Breast epithelium (tissue), 4 donors: ENCODE data around the gene FAM32A. TPM values are rescaled to one million over a fixed set of nuclear protein-coding genes. Genes with fewer than 3 reads are reported as not detected.

Experiments used
- DNase-seq, 2 donors: peaks; one replicate each; pipeline ENCODE4 v3.0.0-alpha.2; 2019; ENCODE audit warnings: low spot score in 2 of 2
- H3K27ac ChIP-seq, 2 donors: fragments of 200-600 bp; sonication (generic) in 1 of 2; one replicate each; pipeline ENCODE4 v1.5.1; 2016 to 2019; ENCODE audit warnings: mild to moderate bottlenecking in 1 of 2
- H3K27me3 ChIP-seq, 2 donors: fragments of 200-600 bp; sonication (generic) in 1 of 2; one replicate each; pipeline versions ENCODE4 v1.5.1 to v1.6.0; 2017 to 2019; ENCODE audit warnings: control low read depth in 1 of 2, mild to moderate bottlenecking in 1 of 2
- H3K36me3 ChIP-seq: fragments of 200-600 bp; one replicate; pipeline ENCODE4 v1.5.1; 2019
- H3K4me1 ChIP-seq, 2 donors: fragments of 200-600 bp; sonication (generic); one replicate each; pipeline ENCODE4 v1.5.1; 2016 to 2019; ENCODE audit warnings: control low read depth in 1 of 2
- H3K4me3 ChIP-seq, 3 donors: fragments of 200-600 bp; sonication (generic); 1 replicate in 2 of 3; 2 replicates in 1 of 3; pipeline ENCODE4 v1.5.1; 2016 to 2019; ENCODE audit warnings: mild to moderate bottlenecking in 3 of 3, moderate library complexity in 2 of 3
- H3K9me3 ChIP-seq, 2 donors: fragments of 200-600 bp; sonication (generic) in 1 of 2; one replicate each; pipeline ENCODE4 v1.5.1; 2016 to 2019; ENCODE audit warnings: control low read depth in 1 of 2
- CTCF ChIP-seq, 3 donors: fragments of 450-650 bp; IDR thresholded peaks; one replicate each; pipeline ENCODE4 v1.5.1; 2016 to 2017; ENCODE audit warnings: antibody characterized with exemption in 3 of 3, mild to moderate bottlenecking in 3 of 3, moderate library complexity in 3 of 3
- POLR2A ChIP-seq: fragments of 450-650 bp; IDR thresholded peaks from one replicate; pipeline ENCODE4 v1.6.1; 2016; ENCODE audit warnings: antibody characterized with exemption, mild to moderate bottlenecking, moderate library complexity
- POLR2AphosphoS5 ChIP-seq, 3 donors: sonication (generic); formaldehyde crosslinking; IDR thresholded peaks; one replicate each; pipeline ENCODE4 v1.6.1; 2017; ENCODE audit warnings: antibody characterized with exemption in 3 of 3
- intact Hi-C: fragments of 100-400 bp; cut with DNase I; formaldehyde crosslinking; loops from one replicate; pipeline ENCODE4 v1.15.1; 2023; ENCODE audit warnings: low total_unique reads
- total RNA-seq, 3 donors: library from RNA; depleted of rRNA; stranded (reverse); fragments of >200 nt; gene quantifications; one replicate each; pipeline ENCODE4 v1.1.0, GENCODE V29; 2016

FAM32A gene
- total RNA-seq, 3 donors from 2014 or later: 80.0 to 112 (median 86.3) TPM

GRCh38 chr19:16224293-16225045 lies 39.3 kb downstream of the FAM32A start:
- Histone ChIP-seq H3K4me3 (no peak overlapping the region), H3K4me1 (no peaks in the 10 kb centered on the region), H3K9me3 (peaks cover 23 to 29% of the 10 kb centered on the region in 2 donors), H3K27me3 (no peaks in the 10 kb centered on the region), H3K36me3 (no peaks in the 10 kb centered on the region), H3K27ac (no peak overlapping the region)
- intact Hi-C loops: no loop called here
- no peak for DNase-seq
- TF ChIP-seq POLR2AphosphoS5 (IDR thresholded peaks at IDR 0.05) (no peak), CTCF (IDR thresholded peaks at IDR 0.05) (no peak), POLR2A (no peak)

- no peaks in the 10 kb centered on the region for H3K4me1 ChIP-seq
- H3K36me3 ChIP-seq: no peaks in the 10 kb centered on the region
- no peaks in the 10 kb centered on the region for H3K27me3 ChIP-seq
- no peak overlapping the region for H3K27ac ChIP-seq
- intact Hi-C loops: no loop called here
- peaks cover 14 to 21% of the 10 kb centered on the region in 2 donors for H3K9me3 ChIP-seq
- H3K4me3 ChIP-seq: no peak overlapping the region
- TF ChIP-seq POLR2AphosphoS5 (IDR thresholded peaks at IDR 0.05): no peak
- no peak for TF ChIP-seq POLR2A
- no peak for TF ChIP-seq CTCF (IDR thresholded peaks at IDR 0.05)
- no peak for DNase-seq
Observed at GRCh38 chr19:16225279-16226183, 40.3 kb downstream of the FAM32A start.

- Histone ChIP-seq H3K4me3 (no peak overlapping the region), H3K27me3 (no peaks in the 10 kb centered on the region), H3K27ac (no peak overlapping the region), H3K9me3 (peaks cover 8 to 14% of the 10 kb centered on the region in 2 donors), H3K4me1 (no peaks in the 10 kb centered on the region), H3K36me3 (no peaks in the 10 kb centered on the region)
- intact Hi-C loops: no loop called here
- no peak for TF ChIP-seq POLR2AphosphoS5 (IDR thresholded peaks at IDR 0.05)
- no peak for TF ChIP-seq POLR2A
- no peak for TF ChIP-seq CTCF (IDR thresholded peaks at IDR 0.05)
- no peak for DNase-seq
Observed at GRCh38 chr19:16226184-16226591, 41.0 kb downstream of the FAM32A start.

GRCh38 chr19:16226878-16227836 lies 41.9 kb downstream of the FAM32A start:
- no peaks in the 10 kb centered on the region for H3K27me3 ChIP-seq
- no peak for DNase-seq
- H3K9me3 ChIP-seq: peaks cover 0 to 4% of the 10 kb centered on the region in 2 donors
- H3K36me3 ChIP-seq: no peaks in the 10 kb centered on the region
- no peaks in the 10 kb centered on the region for H3K4me1 ChIP-seq
- no peak for TF ChIP-seq POLR2AphosphoS5 (IDR thresholded peaks at IDR 0.05)
- no peak for TF ChIP-seq POLR2A
- no peak for TF ChIP-seq CTCF (IDR thresholded peaks at IDR 0.05)
- no peak overlapping the region for H3K27ac ChIP-seq
- H3K4me3 ChIP-seq: no peak overlapping the region
- intact Hi-C loops: no loop called here
